HuH-7.5 (cell line): ENCODE data around the gene CNKSR2.
"Not testable (repeated sequence)": the region's sequence is repeated elsewhere in the genome, so short reads cannot be mapped to it uniquely, and the experiment has no call there.

Experiments used
- DNase-seq: peaks from one replicate; pipeline ENCODE4 v3.0.0; 2011; ENCODE audit warnings: low spot score

The CNKSR2 gene

GRCh38 chrX:21440911-21441310 is 66.7 kb downstream of the CNKSR2 start:
- no peak for DNase-seq

DNA sequence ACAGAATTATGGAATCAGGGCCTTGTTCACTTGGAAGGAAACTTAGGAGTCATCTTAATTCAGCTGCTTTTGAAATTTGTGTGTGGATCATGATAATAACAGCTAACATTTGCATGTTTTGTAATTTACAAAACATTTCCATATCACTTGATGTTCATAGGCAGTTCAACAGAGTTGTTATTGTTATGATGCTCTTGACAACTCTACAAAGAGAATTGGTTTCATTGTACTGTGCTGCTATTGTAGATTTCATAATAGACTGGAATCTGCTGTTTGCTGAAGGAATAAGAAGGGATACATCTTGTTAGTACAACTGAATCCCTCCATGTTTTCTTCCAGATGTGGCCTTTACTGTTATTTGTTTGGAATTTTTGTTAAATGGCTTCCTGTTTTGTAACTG is 83.5 kb downstream of the CNKSR2 start:
- no peak for DNase-seq

GRCh38 chrX:21469071-21469470 is 94.9 kb downstream of the CNKSR2 start:
- DNase-seq: no peak

DNA sequence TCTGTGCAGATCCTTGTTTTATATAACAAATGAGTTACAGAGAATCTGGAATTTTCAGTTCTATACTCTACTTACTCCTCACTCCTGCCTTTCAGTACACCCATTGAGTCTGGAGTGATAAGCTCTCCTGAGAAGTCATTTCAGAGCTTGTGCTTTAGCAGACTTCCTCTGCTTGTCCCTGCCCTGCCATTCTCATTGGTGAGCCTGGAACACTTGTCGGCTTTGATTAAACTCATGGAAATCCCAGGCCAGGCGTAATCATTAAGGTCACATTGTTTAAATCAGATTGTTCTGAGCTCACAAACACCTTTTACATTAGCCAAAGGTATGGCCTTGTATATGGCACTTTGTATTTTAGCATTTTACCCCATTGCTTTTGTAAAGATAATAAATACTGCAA is 102.7 kb downstream of the CNKSR2 start:
- no peak for DNase-seq

GRCh38 chrX:21479695-21480270 is 105.6 kb downstream of the CNKSR2 start:
- peak; percentile 1 for DNase-seq

DNA sequence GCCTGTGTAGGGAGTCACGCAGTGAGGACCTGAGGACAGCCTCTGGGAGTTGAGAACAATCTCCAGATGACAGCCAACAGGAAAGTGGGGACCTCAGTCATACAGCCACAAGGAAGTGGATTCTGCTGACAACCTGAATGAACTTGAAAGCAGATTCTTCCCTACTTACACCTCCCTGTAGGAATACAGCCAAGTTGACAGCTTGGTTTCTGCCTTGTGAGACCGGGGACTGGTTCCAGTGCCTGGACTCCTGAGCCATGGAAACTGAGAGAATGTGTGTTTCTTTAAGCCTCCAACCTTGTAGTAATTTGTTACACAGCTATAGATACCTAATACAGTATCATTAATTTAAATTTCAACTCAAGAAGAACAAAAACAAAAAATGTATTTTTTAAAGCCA is 107.5 kb downstream of the CNKSR2 start:
- DNase-seq: no peak

- DNase-seq: not testable (repeated sequence)
Observed at GRCh38 chrX:21484051-21484450, 109.8 kb downstream of the CNKSR2 start.

- no peak for DNase-seq
Observed at GRCh38 chrX:21487832-21488231, 113.6 kb downstream of the CNKSR2 start.

DNA sequence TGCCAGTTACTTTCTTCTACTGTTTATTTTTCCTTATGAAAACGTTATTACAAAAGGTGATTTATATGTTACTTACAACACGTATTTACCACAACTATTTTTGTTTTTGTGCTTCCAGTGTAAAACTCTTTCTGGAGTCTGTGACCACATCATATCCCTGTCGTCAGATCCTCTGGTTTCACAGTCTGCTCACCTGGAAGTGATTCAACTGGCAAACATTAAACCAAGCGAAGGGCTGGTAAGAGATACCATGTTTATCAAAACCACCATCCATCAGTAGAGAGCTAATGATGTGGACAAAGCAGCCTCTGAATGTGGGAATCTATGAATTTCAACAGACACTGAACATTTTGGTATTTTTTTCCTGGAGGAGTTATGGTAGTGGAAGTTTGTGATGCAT is 116.1 kb downstream of the CNKSR2 start:
- no peak for DNase-seq

DNA sequence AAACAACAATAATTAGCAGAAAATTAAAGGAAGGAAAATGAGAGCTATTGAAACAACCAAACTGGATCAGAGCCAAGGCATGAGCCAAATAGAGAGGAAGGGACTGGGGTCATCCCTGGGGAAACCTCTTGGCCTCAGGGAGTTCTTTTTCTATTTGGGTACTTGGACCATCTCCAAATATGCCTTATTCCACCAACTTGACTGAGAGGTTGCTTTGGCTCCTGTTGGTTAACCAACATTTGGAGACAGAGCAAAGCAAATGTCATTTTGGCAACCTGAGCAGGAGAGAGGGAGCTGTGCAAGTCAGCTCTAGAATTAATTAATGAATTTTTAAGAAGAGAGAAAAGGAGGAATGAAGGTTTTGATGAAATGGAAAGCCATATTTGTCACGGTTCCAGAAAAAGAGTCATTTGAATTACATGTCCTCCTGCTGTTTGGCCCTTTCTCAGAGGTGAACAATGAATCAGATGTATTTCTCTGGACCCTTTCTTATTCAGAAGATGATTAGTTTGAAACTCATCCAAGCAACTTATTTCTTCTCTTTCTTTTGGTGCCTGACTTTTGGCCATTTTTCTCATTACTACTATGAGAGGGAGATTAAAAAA is 119.1 kb downstream of the CNKSR2 start:
- no peak for DNase-seq

DNA sequence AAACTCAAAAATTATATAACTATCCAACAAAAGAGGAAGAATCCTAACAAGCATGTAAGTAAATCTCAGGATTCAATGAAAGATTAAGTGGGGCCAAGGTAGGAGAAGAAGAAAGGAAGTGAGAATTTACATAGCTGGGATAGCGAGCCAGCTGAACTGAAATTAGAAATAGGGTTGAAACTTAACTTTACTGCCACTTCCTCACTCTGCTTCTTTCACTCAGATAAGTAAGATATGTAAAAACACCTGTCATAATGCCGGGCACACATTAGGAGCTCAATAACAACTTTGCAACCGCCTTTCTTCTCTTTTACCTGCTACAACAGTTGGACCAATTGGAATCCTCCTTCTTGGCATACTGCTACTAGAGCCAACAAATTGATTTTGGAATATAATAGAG is 129.4 kb downstream of the CNKSR2 start:
- DNase-seq: no peak

GRCh38 chrX:21509912-21510311 is 135.7 kb downstream of the CNKSR2 start:
- DNase-seq: no peak

- DNase-seq: no peak
Observed at GRCh38 chrX:21524008-21524407, 149.8 kb downstream of the CNKSR2 start.

- DNase-seq: no peak
Observed at GRCh38 chrX:21528076-21528475, 153.9 kb downstream of the CNKSR2 start.

DNA sequence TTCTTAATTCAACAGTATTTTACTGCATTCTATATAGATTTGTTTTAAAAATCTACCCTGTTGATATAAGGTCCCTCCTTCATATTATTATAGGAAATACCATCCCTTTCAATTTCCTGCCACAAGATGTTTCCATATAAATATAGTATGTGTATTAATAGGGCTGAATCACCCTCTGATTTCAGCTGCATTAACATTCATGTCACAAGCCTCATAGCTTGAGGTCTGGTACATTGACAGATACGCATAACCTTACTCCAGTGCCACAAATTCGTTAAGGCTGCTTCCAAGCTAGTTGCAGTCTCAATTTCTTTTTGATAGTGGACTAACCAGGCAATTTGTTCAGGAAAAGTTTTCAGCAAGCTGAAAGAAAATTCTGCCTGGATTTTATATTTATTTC is 155.6 kb downstream of the CNKSR2 start:
- no peak for DNase-seq

DNA sequence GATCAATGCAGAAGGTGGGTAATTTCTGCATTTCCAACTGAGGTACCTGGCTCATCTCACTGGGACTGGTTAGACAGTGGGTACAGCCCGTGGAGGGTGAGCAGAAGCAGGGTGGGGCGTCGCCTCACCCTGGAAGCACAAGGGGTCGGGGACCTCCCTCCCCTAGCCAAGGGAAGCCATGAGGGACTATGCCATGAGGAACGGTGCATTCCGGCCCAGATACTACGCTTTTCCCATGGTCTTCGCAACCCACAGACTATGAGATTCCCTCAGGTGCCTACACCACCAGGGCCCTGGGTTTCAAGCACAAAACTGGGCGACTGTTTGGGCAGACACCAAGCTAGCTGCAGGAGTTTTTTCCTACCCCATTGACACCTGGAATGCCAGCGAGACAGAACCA is 170.4 kb downstream of the CNKSR2 start:
- DNase-seq: not testable (repeated sequence)

DNA sequence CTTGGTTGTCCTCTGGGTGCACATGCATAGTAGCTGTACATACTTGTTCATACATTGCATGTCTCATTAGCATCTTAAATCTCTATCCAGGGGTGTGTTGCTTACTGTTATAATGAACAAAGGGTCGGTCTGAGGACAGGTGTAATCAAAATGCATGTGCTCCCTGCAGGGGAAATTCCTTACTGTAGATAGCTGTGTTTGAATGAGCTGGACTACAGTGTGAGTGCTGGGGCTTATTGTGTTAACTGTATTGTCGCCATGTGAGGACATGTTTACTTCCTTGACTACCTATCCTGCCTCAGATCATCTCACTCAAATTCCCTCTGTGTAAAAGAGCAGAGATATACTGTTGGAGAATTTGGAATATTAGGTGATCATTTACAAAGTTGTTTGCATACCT is 185.2 kb downstream of the CNKSR2 start:
- DNase-seq: no peak

- DNase-seq: no peak
Observed at GRCh38 chrX:21565025-21565424, 190.8 kb downstream of the CNKSR2 start.

GRCh38 chrX:21574793-21575192 is 200.6 kb downstream of the CNKSR2 start:
- DNase-seq: no peak

DNA sequence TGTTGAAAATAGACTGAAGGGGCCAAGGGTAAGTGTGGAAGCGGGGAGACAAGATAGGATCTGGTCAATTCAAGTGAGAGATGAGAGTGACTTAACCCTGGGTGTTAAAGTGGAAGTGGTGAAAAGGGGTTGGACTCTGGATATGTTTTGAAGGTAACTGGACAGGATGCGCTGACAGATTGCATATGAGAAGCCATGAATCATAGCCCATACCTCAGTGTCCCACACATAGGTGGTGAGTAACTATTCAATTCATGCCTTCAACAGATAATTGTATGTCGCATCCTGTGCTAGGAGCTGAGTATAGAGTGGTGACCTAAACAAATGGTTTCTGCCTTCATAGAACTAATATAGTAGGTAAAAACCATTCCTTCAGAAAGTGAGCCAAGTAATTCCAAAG is 207.3 kb downstream of the CNKSR2 start:
- no peak for DNase-seq

DNA sequence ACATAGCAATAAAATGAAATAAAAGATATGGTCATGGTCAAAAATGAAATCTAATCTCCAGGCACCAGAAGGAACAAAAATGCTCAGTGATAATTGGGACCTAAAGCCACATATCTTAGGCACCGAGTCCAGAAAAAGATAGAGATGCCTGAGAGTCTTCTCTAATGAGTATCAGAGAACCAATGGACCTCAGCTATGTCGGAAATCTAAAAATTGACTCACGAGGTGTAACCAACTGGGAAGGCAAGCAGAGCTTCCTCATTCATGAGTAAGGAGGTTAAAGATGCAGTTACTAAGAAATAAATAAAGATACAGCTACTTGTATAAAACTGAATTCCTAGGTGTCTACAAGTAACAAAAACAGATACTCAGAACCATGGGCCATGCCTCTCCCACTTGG is 211.8 kb downstream of the CNKSR2 start:
- DNase-seq: no peak

GRCh38 chrX:21590012-21590776 is 216.0 kb downstream of the CNKSR2 start:
- DNase-seq: no peak

- no peak for DNase-seq
Observed at GRCh38 chrX:21606002-21606401, 231.8 kb downstream of the CNKSR2 start.

DNA sequence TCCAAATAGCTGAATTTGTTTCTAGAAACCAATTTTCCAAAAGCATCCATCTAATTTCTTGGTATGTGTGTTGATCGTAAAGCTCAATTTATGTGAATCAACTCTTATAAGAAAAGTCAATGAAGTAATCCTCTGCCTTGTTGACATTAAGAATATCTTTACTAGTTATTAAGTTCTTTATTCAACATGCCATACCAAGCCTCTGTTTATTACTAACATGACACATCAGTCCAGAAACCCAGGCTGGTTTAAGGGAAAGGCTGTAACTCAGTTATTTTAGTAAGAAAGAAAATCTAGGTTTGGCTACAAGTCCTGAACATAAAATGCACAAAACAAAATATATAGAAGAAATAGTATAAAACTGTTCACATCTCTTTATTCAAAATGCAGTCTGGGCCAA is 235.9 kb downstream of the CNKSR2 start:
- DNase-seq: no peak
